Measurements from ENCODE around the gene MSLN. TPM values are rescaled to one million over a fixed set of nuclear protein-coding genes. Genes with fewer than 3 reads are reported as not detected.

Gene MSLN
- total RNA-seq, 1 donor from 2014 or later, result not detected

GRCh38 chr16:797686-798085 lies 37.2 kb downstream of the MSLN start:
- intact Hi-C loops (cut with micrococcal nuclease), result no loop called here
- no peak overlapping the region for H3K27ac Mint-ChIP-seq
- no peak for DNase-seq
- no peaks in the 10 kb centered on the region for H3K27me3 Mint-ChIP-seq
- H3K36me3 Mint-ChIP-seq (ENCODE audit: low read depth), result peaks cover 4% of the 10 kb centered on the region
- H3K9me3 Mint-ChIP-seq, result no peaks in the 10 kb centered on the region
- H3K4me1 Mint-ChIP-seq, result peaks cover 2% of the 10 kb centered on the region
- H3K4me3 Mint-ChIP-seq, result no peak overlapping the region

GRCh38 chr16:798666-799065 lies 38.1 kb downstream of the MSLN start:
- intact Hi-C loops (cut with micrococcal nuclease), result no loop called here
- no peak for DNase-seq
- peaks cover 4% of the 10 kb centered on the region for H3K36me3 Mint-ChIP-seq (ENCODE audit: low read depth)
- H3K4me1 Mint-ChIP-seq, result peaks cover 2% of the 10 kb centered on the region
- H3K27ac Mint-ChIP-seq, result no peak overlapping the region
- no peak overlapping the region for H3K4me3 Mint-ChIP-seq
- H3K27me3 Mint-ChIP-seq, result no peaks in the 10 kb centered on the region
- no peaks in the 10 kb centered on the region for H3K9me3 Mint-ChIP-seq

GRCh38 chr16:799111-799947 lies 38.8 kb downstream of the MSLN start:
- Mint-ChIP-seq H3K9me3 (no peaks in the 10 kb centered on the region), H3K4me3 (no peak overlapping the region), H3K27ac (no peak overlapping the region), H3K4me1 (peaks cover 2% of the 10 kb centered on the region), H3K27me3 (no peaks in the 10 kb centered on the region), H3K36me3 (ENCODE audit: low read depth) (peaks cover 4% of the 10 kb centered on the region)
- intact Hi-C loops (cut with micrococcal nuclease), result no loop called here
- no peak for DNase-seq

GRCh38 chr16:799948-800833 lies 39.7 kb downstream of the MSLN start, which contains the start of gene GNG13:
GNG13 (minus strand) TSS chr16:800734; CDS start chr16:799077, 1,657 bp downstream.
- peaks cover 2% of the 10 kb centered on the region for H3K4me1 Mint-ChIP-seq
- H3K4me3 Mint-ChIP-seq, result no peak within 1 kb of the TSS
- H3K27me3 Mint-ChIP-seq, result no peaks in the 10 kb centered on the region
- no peak for DNase-seq
- no peaks in the 10 kb centered on the region for H3K9me3 Mint-ChIP-seq
- H3K27ac Mint-ChIP-seq, result no peak within 1 kb of the TSS
- peaks cover 4% of the 10 kb centered on the region for H3K36me3 Mint-ChIP-seq (ENCODE audit: low read depth)
- intact Hi-C loops (cut with micrococcal nuclease), result no loop called here

GRCh38 chr16:800834-801511 lies 40.4 kb downstream of the MSLN start:
- H3K4me3 Mint-ChIP-seq, result no peak overlapping the region
- H3K4me1 Mint-ChIP-seq, result no peaks in the 10 kb centered on the region
- H3K27ac Mint-ChIP-seq, result no peak overlapping the region
- no peaks in the 10 kb centered on the region for H3K9me3 Mint-ChIP-seq
- peaks cover 5% of the 10 kb centered on the region for H3K36me3 Mint-ChIP-seq (ENCODE audit: low read depth)
- peak; percentile 57 for DNase-seq
- intact Hi-C loops (cut with micrococcal nuclease), result no loop called here
- no peaks in the 10 kb centered on the region for H3K27me3 Mint-ChIP-seq

GRCh38 chr16:801584-802363 lies 41.2 kb downstream of the MSLN start:
- H3K4me3 Mint-ChIP-seq, result no peak overlapping the region
- H3K4me1 Mint-ChIP-seq, result no peaks in the 10 kb centered on the region
- intact Hi-C loops (cut with micrococcal nuclease), result no loop called here
- no peak for DNase-seq
- H3K36me3 Mint-ChIP-seq (ENCODE audit: low read depth), result peaks cover 6% of the 10 kb centered on the region
- no peaks in the 10 kb centered on the region for H3K9me3 Mint-ChIP-seq
- H3K27me3 Mint-ChIP-seq, result no peaks in the 10 kb centered on the region
- no peak overlapping the region for H3K27ac Mint-ChIP-seq

GRCh38 chr16:802461-802860 lies 41.9 kb downstream of the MSLN start:
- Mint-ChIP-seq H3K4me3 (no peak overlapping the region), H3K27me3 (no peaks in the 10 kb centered on the region), H3K27ac (no peak overlapping the region), H3K9me3 (no peaks in the 10 kb centered on the region), H3K36me3 (ENCODE audit: low read depth) (peaks cover 6% of the 10 kb centered on the region), H3K4me1 (no peaks in the 10 kb centered on the region)
- intact Hi-C loops (cut with micrococcal nuclease), result no loop called here
- DNase-seq, result no peak

GRCh38 chr16:802914-803753 lies 42.6 kb downstream of the MSLN start:
- H3K36me3 Mint-ChIP-seq (ENCODE audit: low read depth), result peaks cover 6% of the 10 kb centered on the region
- intact Hi-C loops (cut with micrococcal nuclease), result no loop called here
- H3K9me3 Mint-ChIP-seq, result no peaks in the 10 kb centered on the region

GRCh38 chr16:803754-804080 lies 43.2 kb downstream of the MSLN start:
- Mint-ChIP-seq H3K4me3 (no peak overlapping the region), H3K36me3 (ENCODE audit: low read depth) (peaks cover 6% of the 10 kb centered on the region), H3K27ac (no peak overlapping the region), H3K4me1 (peaks cover 8% of the 10 kb centered on the region), H3K9me3 (no peaks in the 10 kb centered on the region), H3K27me3 (no peaks in the 10 kb centered on the region)
- DNase-seq, result no peak
- intact Hi-C loops (cut with micrococcal nuclease), result no loop called here

More at GRCh38 chr16:802914-803753, 42.6 kb downstream of the MSLN start:
- peaks cover 3% of the 10 kb centered on the region for H3K4me1 Mint-ChIP-seq
- no peak overlapping the region for H3K27ac Mint-ChIP-seq
- no peaks in the 10 kb centered on the region for H3K27me3 Mint-ChIP-seq
- no peak overlapping the region for H3K4me3 Mint-ChIP-seq
- DNase-seq, result peak; percentile 57

- intact Hi-C loops (cut with micrococcal nuclease), result no loop called here
- Mint-ChIP-seq H3K27ac (peak overlapping the region; percentile 60), H3K4me3 (no peak overlapping the region), H3K4me1 (peaks cover 10% of the 10 kb centered on the region), H3K27me3 (no peaks in the 10 kb centered on the region), H3K36me3 (ENCODE audit: low read depth) (peaks cover 6% of the 10 kb centered on the region), H3K9me3 (no peaks in the 10 kb centered on the region)
- DNase-seq, result peak; percentile 56
Measured at GRCh38 chr16:804193-805048, 43.9 kb downstream of the MSLN start.

GRCh38 chr16:805474-805873 lies 44.9 kb downstream of the MSLN start:
- H3K36me3 Mint-ChIP-seq (ENCODE audit: low read depth), result peaks cover 6% of the 10 kb centered on the region
- DNase-seq, result no peak
- intact Hi-C loops (cut with micrococcal nuclease), result no loop called here
- H3K27ac Mint-ChIP-seq, result no peak overlapping the region
- H3K27me3 Mint-ChIP-seq, result no peaks in the 10 kb centered on the region
- H3K4me3 Mint-ChIP-seq, result no peak overlapping the region
- no peaks in the 10 kb centered on the region for H3K9me3 Mint-ChIP-seq
- H3K4me1 Mint-ChIP-seq, result peaks cover 12% of the 10 kb centered on the region
